ENCODE results near the gene DLL3. TPM values are rescaled to one million over a fixed set of nuclear protein-coding genes. Genes with fewer than 3 reads are reported as not detected.

Gene DLL3
- total and polyA plus RNA-seq, 9 of the 15 experiments (the other 6 are each of a cell fraction or from before 2014, with no cell fraction given), result 0.80 to 6.3 (median 1.2) TPM

DNA sequence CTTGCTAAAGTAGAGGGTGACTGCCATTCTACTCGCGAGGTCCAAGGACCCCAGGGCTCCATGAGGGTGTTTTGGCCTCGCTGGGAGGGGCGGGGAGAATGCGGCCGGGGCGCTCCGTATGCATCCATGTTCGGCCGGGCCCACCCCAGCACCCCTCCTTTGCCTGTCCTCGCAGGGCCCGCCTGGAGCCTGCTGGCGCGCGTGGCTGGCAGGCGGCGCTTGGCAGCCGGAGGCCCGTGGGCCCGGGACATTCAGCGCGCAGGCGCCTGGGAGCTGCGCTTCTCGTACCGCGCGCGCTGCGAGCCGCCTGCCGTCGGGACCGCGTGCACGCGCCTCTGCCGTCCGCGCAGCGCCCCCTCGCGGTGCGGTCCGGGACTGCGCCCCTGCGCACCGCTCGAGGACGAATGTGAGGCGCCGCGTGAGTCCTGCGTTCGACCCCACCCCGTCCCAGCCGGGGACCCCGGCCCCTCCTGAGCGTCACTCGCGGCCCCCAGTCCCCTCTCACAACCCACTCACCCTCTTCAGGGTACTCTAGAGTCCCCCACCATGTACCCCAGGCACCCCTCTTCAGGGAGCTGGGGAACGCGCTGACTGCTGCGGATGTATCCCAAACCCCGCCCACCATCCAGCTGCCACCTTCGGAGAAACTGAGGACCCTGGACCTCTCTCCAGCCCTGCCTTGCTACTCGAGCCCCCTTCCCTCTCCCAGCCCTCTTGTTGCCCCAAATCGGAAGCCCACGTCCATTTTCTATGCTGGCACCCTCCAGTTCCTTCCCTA, 4.1 kb downstream of the DLL3 start (continued):
- TF ChIP-seq HNRNPLL (IDR thresholded peaks at IDR 0.05; ENCODE audit: low read depth, low read length, poor library complexity, severe bottlenecking) (no peak), ZNF408 (CRISPR knock-in tag; IDR thresholded peaks at IDR 0.05; ENCODE audit: low read depth) (no peak), CEBPG (CRISPR knock-in tag; IDR thresholded peaks at IDR 0.05) (peak; percentile 50; the same call in 1 of the 2 replicates), CEBPG (tag; conservative IDR thresholded peaks at IDR 0.05 in 1 of 2, IDR thresholded peaks at IDR 0.05 in 1 of 2) (no peak), KAT2B (IDR thresholded peaks at IDR 0.05; ENCODE audit: low read depth, low read length) (no peak), ATF7 (IDR thresholded peaks at IDR 0.05) (peak; percentile 58; the same call in 1 of the 2 replicates), DPF2 (IDR thresholded peaks at IDR 0.05) (no peak), ZFP30 (CRISPR knock-in tag; IDR thresholded peaks at IDR 0.05; ENCODE audit: borderline replicate concordance) (no peak), FOXA3 (CRISPR knock-in tag; conservative IDR thresholded peaks at IDR 0.05 in 1 of 2, IDR thresholded peaks at IDR 0.05 in 1 of 2) (peak in 1 of 2 experiments; percentile 95; a peak in 2 of 4 replicates), NFE2L1 (tag; IDR thresholded peaks at IDR 0.05; ENCODE audit: borderline replicate concordance, low read depth) (no peak), BCOR (IDR thresholded peaks at IDR 0.05) (no peak), SIN3B (IDR thresholded peaks at IDR 0.05; ENCODE audit: low read depth) (no peak), TAF15 (IDR thresholded peaks at IDR 0.05; ENCODE audit: low read depth, low read length) (no peak), ZNF263 (CRISPR knock-in tag; IDR thresholded peaks at IDR 0.05; ENCODE audit: borderline replicate concordance) (peak; percentile 84), HDAC3 (IDR thresholded peaks at IDR 0.05; ENCODE audit: borderline replicate concordance, partially characterized antibody) (no peak), JUNB (CRISPR knock-in tag; conservative IDR thresholded peaks at IDR 0.05) (no peak), EHMT2 (IDR thresholded peaks at IDR 0.05) (no peak), ZNF644 (tag; IDR thresholded peaks at IDR 0.05; ENCODE audit: low read depth) (peak; percentile 83)
- TF ChIP-seq, protein P1, sequence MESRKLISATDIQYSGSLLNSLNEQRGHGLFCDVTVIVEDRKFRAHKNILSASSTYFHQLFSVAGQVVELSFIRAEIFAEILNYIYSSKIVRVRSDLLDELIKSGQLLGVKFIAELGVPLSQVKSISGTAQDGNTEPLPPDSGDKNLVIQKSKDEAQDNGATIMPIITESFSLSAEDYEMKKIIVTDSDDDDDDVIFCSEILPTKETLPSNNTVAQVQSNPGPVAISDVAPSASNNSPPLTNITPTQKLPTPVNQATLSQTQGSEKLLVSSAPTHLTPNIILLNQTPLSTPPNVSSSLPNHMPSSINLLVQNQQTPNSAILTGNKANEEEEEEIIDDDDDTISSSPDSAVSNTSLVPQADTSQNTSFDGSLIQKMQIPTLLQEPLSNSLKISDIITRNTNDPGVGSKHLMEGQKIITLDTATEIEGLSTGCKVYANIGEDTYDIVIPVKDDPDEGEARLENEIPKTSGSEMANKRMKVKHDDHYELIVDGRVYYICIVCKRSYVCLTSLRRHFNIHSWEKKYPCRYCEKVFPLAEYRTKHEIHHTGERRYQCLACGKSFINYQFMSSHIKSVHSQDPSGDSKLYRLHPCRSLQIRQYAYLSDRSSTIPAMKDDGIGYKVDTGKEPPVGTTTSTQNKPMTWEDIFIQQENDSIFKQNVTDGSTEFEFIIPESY (CRISPR knock-in tag; IDR thresholded peaks at IDR 0.05), result peak; percentile 99
- TF ChIP-seq, protein P2, sequence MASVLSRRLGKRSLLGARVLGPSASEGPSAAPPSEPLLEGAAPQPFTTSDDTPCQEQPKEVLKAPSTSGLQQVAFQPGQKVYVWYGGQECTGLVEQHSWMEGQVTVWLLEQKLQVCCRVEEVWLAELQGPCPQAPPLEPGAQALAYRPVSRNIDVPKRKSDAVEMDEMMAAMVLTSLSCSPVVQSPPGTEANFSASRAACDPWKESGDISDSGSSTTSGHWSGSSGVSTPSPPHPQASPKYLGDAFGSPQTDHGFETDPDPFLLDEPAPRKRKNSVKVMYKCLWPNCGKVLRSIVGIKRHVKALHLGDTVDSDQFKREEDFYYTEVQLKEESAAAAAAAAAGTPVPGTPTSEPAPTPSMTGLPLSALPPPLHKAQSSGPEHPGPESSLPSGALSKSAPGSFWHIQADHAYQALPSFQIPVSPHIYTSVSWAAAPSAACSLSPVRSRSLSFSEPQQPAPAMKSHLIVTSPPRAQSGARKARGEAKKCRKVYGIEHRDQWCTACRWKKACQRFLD (CRISPR knock-in tag; IDR thresholded peaks at IDR 0.05), result peak; percentile 77; the same call in 1 of the 2 replicates
- TF ChIP-seq, protein P3, sequence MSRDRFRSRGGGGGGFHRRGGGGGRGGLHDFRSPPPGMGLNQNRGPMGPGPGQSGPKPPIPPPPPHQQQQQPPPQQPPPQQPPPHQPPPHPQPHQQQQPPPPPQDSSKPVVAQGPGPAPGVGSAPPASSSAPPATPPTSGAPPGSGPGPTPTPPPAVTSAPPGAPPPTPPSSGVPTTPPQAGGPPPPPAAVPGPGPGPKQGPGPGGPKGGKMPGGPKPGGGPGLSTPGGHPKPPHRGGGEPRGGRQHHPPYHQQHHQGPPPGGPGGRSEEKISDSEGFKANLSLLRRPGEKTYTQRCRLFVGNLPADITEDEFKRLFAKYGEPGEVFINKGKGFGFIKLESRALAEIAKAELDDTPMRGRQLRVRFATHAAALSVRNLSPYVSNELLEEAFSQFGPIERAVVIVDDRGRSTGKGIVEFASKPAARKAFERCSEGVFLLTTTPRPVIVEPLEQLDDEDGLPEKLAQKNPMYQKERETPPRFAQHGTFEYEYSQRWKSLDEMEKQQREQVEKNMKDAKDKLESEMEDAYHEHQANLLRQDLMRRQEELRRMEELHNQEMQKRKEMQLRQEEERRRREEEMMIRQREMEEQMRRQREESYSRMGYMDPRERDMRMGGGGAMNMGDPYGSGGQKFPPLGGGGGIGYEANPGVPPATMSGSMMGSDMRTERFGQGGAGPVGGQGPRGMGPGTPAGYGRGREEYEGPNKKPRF (IDR thresholded peaks at IDR 0.05; ENCODE audit: low read depth, low read length), result no peak

Data from K562 (cell line).